ENCODE data around the gene GABRR1. TPM values are rescaled to one million over a fixed set of nuclear protein-coding genes. Genes with fewer than 3 reads are reported as not detected.

Gene GABRR1
- polyA plus RNA-seq, 3 donors, result not detected

- intact Hi-C loops (cut with micrococcal nuclease), result loop anchor here in 1 of 2 donors (5.0 kb wide), 1 partner anchor 165 kb away; no protein-coding TSS in a partner anchor
- H3K27ac ChIP-seq (ENCODE audit: low read depth in 1 of 2, low read length in 2 of 2), result peak overlapping the region in 1 of 2 donors; percentile 3
- peaks cover 8 to 21% of the 10 kb centered on the region in 2 donors for H3K4me1 ChIP-seq (ENCODE audit: control insufficient read depth in 1 of 2, insufficient read depth in 2 of 2, low read length in 2 of 2)
- Mint-ChIP-seq H3K27ac (peak overlapping the region in 1 of 7 donors; percentile 73), H3K27me3 (ENCODE audit: low read depth in 3 of 3) (peaks cover 0 to 3% (median 0%) of the 10 kb centered on the region in 3 donors), H3K4me1 (peaks cover 13% of the 10 kb centered on the region), H3K9me3 (no peaks in the 10 kb centered on the region), H3K36me3 (peaks cover 4 to 5% of the 10 kb centered on the region in 2 donors), H3K4me3 (peak overlapping the region; percentile 62 to 78)
- H2AFZ ChIP-seq (ENCODE audit: insufficient read depth, low read depth, low read length, poor library complexity, severe bottlenecking), result peak overlapping the region; percentile 88
- DNase-seq, result peak in 1 of 3 donors; percentile 16
- TF ChIP-seq CTCF (IDR thresholded peaks at IDR 0.05), result no peak
- H3K9ac ChIP-seq (ENCODE audit: insufficient read depth, low read length, poor library complexity, severe bottlenecking), result peak overlapping the region; percentile 65
- H4K20me1 ChIP-seq (ENCODE audit: insufficient read depth, low read length), result no peaks in the 10 kb centered on the region
- no peaks in the 10 kb centered on the region for H3K27me3 ChIP-seq (ENCODE audit: control insufficient read depth in 2 of 2, insufficient read depth in 2 of 2, low read length in 2 of 2)
- H3K79me2 ChIP-seq (ENCODE audit: insufficient read depth, low read length), result peaks cover 45% of the 10 kb centered on the region
- no peaks in the 10 kb centered on the region for H3K9me3 ChIP-seq (replicated peaks in 1 of 2; ENCODE audit: control insufficient read depth in 1 of 2, insufficient read depth in 1 of 2, low read length in 2 of 2)
- H3K4me2 ChIP-seq (replicated peaks; ENCODE audit: extremely low read depth, low read length, poor library complexity, severe bottlenecking), result peak overlapping the region; percentile 90
- 13% methylated on average over 10 of the region's 26 CpGs for WGBS (ENCODE audit: insufficient coverage)
- H3K4me3 ChIP-seq (replicated peaks in 1 of 3; ENCODE audit: low read depth in 2 of 3, low read length in 3 of 3), result peak overlapping the region; percentile 33 to 77 (median 72)
- no peaks in the 10 kb centered on the region for H3K36me3 ChIP-seq (replicated peaks in 1 of 2; ENCODE audit: control insufficient read depth in 1 of 2, insufficient read depth in 2 of 2, low read length in 2 of 2)
Observed at GRCh38 chr6:89146718-89147700, 70.1 kb downstream of the GABRR1 start.

- H3K4me2 ChIP-seq (replicated peaks; ENCODE audit: extremely low read depth, low read length, poor library complexity, severe bottlenecking), result peak within 1 kb of the TSS; percentile 90
- no peaks in the 10 kb centered on the region for H3K36me3 ChIP-seq (replicated peaks in 1 of 2; ENCODE audit: control insufficient read depth in 1 of 2, insufficient read depth in 2 of 2, low read length in 2 of 2)
- DNase-seq, result peak in 2 of 3 donors; percentile 21 to 35
- H4K20me1 ChIP-seq (ENCODE audit: insufficient read depth, low read length), result no peaks in the 10 kb centered on the region
- under 1% methylated on average over 102 of the region's 102 CpGs for WGBS (ENCODE audit: insufficient coverage)
- Mint-ChIP-seq H3K4me1 (peaks cover 13% of the 10 kb centered on the region), H3K27me3 (ENCODE audit: low read depth in 3 of 3) (no peaks in the 10 kb centered on the region), H3K36me3 (peaks cover 0 to 3% of the 10 kb centered on the region in 2 donors), H3K27ac (peak within 1 kb of the TSS in 5 of 7 donors; percentile 45 to 73 (median 61)), H3K9me3 (no peaks in the 10 kb centered on the region), H3K4me3 (peak within 1 kb of the TSS; percentile 83 to 90)
- peak within 1 kb of the TSS; percentile 65 for H3K9ac ChIP-seq (ENCODE audit: insufficient read depth, low read length, poor library complexity, severe bottlenecking)
- no peaks in the 10 kb centered on the region for H3K9me3 ChIP-seq (replicated peaks in 1 of 2; ENCODE audit: control insufficient read depth in 1 of 2, insufficient read depth in 1 of 2, low read length in 2 of 2)
- H2AFZ ChIP-seq (ENCODE audit: insufficient read depth, low read depth, low read length, poor library complexity, severe bottlenecking), result peak within 1 kb of the TSS; percentile 88
- no peak for TF ChIP-seq CTCF (IDR thresholded peaks at IDR 0.05)
- no peaks in the 10 kb centered on the region for H3K27me3 ChIP-seq (ENCODE audit: control insufficient read depth in 2 of 2, insufficient read depth in 2 of 2, low read length in 2 of 2)
- peaks cover 8 to 21% of the 10 kb centered on the region in 2 donors for H3K4me1 ChIP-seq (ENCODE audit: control insufficient read depth in 1 of 2, insufficient read depth in 2 of 2, low read length in 2 of 2)
- H3K27ac ChIP-seq (ENCODE audit: low read depth in 1 of 2, low read length in 2 of 2), result peak within 1 kb of the TSS in 1 of 2 donors; percentile 3
- peak within 1 kb of the TSS; percentile 33 to 77 (median 72) for H3K4me3 ChIP-seq (replicated peaks in 1 of 3; ENCODE audit: low read depth in 2 of 3, low read length in 3 of 3)
- peaks cover 40% of the 10 kb centered on the region for H3K79me2 ChIP-seq (ENCODE audit: insufficient read depth, low read length)
- intact Hi-C loops (cut with micrococcal nuclease), result loop anchor here in 1 of 2 donors (5.0 kb wide), 1 partner anchor 164 kb away; no protein-coding TSS in a partner anchor
Observed at GRCh38 chr6:89145956-89146717, 71.0 kb downstream of the GABRR1 start, which contains the start of gene PM20D2. TSS of gene PM20D2 (plus strand) at chr6:89146055. CDS start at chr6:89146145, 90 bp downstream.
